Heart left ventricle (tissue), 13 donors: ENCODE results near the gene CFL1.

ENCODE experiments used
- CTCF ChIP-seq, 12 donors: fragments of 200-600 bp; sonication (generic) in 4 of 12; IDR thresholded peaks; one replicate each; pipeline versions ENCODE4 v1.5.0 to v1.8.0; 2018 to 2022; ENCODE audit warnings: antibody characterized with exemption in 12 of 12, mild to moderate bottlenecking in 5 of 12
- POLR2A ChIP-seq, 2 donors: fragments of 450-650 bp; IDR thresholded peaks; one replicate each; pipeline ENCODE4 v1.6.1; 2017; ENCODE audit warnings: antibody characterized with exemption in 2 of 2, mild to moderate bottlenecking in 2 of 2, moderate library complexity in 2 of 2
- donor health status: ischemic (EF 13 %, LVEDD 7.1; RV severe dilation, severe dysfunction).
- donor health status: DM: no; HTN: yes; CAD: no.
- donor health status: DM: no; HTN: no; CAD: no.
- donor health status: ischemic (EF 25% LVEDD 6.9; RV normal size, moderate dysfunction).
- donor health status: ischemic (EF 25% LVEDD 5.7; RV mildly dilated, moderate dysfunction).
- donor health status: ischemic (EF 35%, LVEDD 5.7; RV mildly dilated, moderate dysfunction).
- donor health status: nonischemic (EF 11% LVEDD 7.7; RV severe dilation, severe dysfunction).
- donor health status: DM: yes; HTN: yes; CAD: no.
- donor health status: PGD.
- donor health status: ischemic (EF 29% LVEDD 5.4; RV normal size, mild dysfunction).
- donor health status: nonischemic (EF 23%, LVEDD 6.1; RV moderate dilation, normal function).

- TF ChIP-seq CTCF (IDR thresholded peaks at IDR 0.05) (no peak), POLR2A (IDR thresholded peaks at IDR 0.05) (no peak)
These were observed 42.9 kb upstream of the CFL1 start for GRCh38 chr11:65900899-65901180.
